Left hindlimb (tissue), 1 donor: Measurements from ENCODE around the gene GPC6.

Source experiments
- DNase-seq: peaks from one replicate; pipeline ENCODE4 v3.0.0-alpha.2; 2018

GPC6 gene

GRCh38 chr13:93386116-93386515 lies 159.5 kb downstream of the GPC6 start:
- no peak for DNase-seq

GRCh38 chr13:93388701-93389100 lies 162.1 kb downstream of the GPC6 start:
- no peak for DNase-seq

GRCh38 chr13:93397619-93398018 lies 171.0 kb downstream of the GPC6 start:
- no peak for DNase-seq

GRCh38 chr13:93398167-93399035 lies 171.8 kb downstream of the GPC6 start:
- peak; percentile 31 for DNase-seq

- DNase-seq = no peak
Observed at GRCh38 chr13:93399212-93399611, 172.6 kb downstream of the GPC6 start.

GRCh38 chr13:93406136-93406535 lies 179.5 kb downstream of the GPC6 start:
- DNase-seq = no peak

GRCh38 chr13:93407551-93407950 lies 180.9 kb downstream of the GPC6 start:
- DNase-seq = no peak

GRCh38 chr13:93409001-93409400 lies 182.4 kb downstream of the GPC6 start:
- DNase-seq = no peak

- DNase-seq = no peak
Observed at GRCh38 chr13:93409816-93410215, 183.2 kb downstream of the GPC6 start.

- no peak for DNase-seq
Observed at GRCh38 chr13:93411186-93411680, 184.6 kb downstream of the GPC6 start.

- DNase-seq = no peak
Observed at GRCh38 chr13:93412676-93413075, 186.1 kb downstream of the GPC6 start.

- no peak for DNase-seq
Observed at GRCh38 chr13:93413972-93414717, 187.5 kb downstream of the GPC6 start.

GRCh38 chr13:93416736-93417355 lies 190.2 kb downstream of the GPC6 start:
- no peak for DNase-seq

- DNase-seq = no peak
Observed at GRCh38 chr13:93418398-93418797, 191.8 kb downstream of the GPC6 start.

- DNase-seq = no peak
Observed at GRCh38 chr13:93420206-93420605, 193.6 kb downstream of the GPC6 start.

- no peak for DNase-seq
Observed at GRCh38 chr13:93420887-93421286, 194.3 kb downstream of the GPC6 start.

- no peak for DNase-seq
Observed at GRCh38 chr13:93422980-93423543, 196.5 kb downstream of the GPC6 start.

- DNase-seq = no peak
Observed at GRCh38 chr13:93425411-93425810, 198.8 kb downstream of the GPC6 start.

GRCh38 chr13:93430381-93430780 lies 203.8 kb downstream of the GPC6 start:
- no peak for DNase-seq

- DNase-seq = no peak
Observed at GRCh38 chr13:93435651-93436050, 209.0 kb downstream of the GPC6 start.

GRCh38 chr13:93437081-93437480 lies 210.5 kb downstream of the GPC6 start:
- DNase-seq = no peak

GRCh38 chr13:93446238-93446637 lies 219.6 kb downstream of the GPC6 start:
- DNase-seq = no peak

GRCh38 chr13:93450191-93450621 lies 223.6 kb downstream of the GPC6 start:
- DNase-seq = no peak
